ENCODE data around the gene PCDHA3. TPM values are rescaled to one million over a fixed set of nuclear protein-coding genes. Genes with fewer than 3 reads are reported as not detected.
"Not testable (repeated sequence)": the region's sequence is repeated elsewhere in the genome, so short reads cannot be mapped to it uniquely, and the experiment has no call there.

The PCDHA3 gene
- 16.3 TPM for total RNA-seq

DNA sequence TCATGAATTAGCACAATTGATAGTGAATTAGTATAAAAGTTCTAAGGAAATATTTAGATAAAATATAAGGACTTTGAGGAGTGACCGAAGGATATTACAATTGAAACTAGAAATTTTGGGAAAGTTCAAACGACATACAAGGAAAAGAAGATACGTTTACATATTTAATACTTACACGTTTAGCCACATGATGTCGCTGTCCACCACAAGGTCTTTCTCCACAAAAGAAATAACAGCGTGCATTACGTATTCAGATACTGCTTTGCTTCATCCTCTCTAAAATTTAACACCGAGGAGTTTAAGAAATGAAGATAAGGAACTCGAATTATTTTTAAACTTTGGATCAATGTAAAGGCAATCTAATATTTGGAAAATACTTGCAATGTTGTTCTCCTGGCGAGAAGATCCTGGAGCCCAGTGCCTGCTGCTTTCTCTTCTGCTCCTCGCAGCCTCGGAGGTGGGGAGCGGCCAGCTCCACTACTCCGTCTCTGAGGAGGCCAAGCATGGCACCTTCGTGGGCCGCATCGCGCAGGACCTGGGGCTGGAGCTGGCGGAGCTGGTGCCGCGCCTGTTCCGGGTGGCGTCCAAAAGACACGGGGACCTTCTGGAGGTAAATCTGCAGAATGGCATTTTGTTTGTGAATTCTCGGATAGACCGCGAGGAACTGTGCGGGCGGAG lies at the start of gene PCDHA3:
Gene PCDHA3 (plus strand): TSS at position 242 of the 678 bp plus-strand sequence.
- no peak for FAIRE-seq

DNA sequence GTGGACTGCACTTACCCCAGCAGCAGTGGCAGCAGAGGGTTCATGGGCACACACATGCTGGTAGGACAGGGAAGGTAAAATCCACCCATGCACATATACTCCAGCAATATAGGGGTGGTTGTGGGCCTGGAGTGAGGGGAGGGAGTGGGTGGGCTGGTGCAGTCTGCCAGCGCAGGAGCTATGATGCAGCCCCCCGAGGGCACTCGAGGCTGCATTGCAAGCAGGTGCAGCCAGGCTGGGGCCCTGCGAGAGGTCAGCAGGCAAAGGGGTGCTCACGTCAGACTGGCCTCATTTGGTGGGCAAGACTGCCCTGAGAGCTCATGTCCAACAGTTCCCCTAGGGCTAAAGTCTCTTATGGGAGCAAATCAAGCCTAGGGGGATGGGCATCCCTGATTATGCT lies 47.3 kb upstream of the PCDHA3 start:
- FAIRE-seq, result no peak
- DNase-seq (ENCODE audit: low spot score in 2 of 2), result no peak

More for the DNA sequence above, at the start of gene PCDHA3:
- peak in 1 of 2 donors; percentile 54 for DNase-seq (ENCODE audit: low spot score in 2 of 2)

DNA sequence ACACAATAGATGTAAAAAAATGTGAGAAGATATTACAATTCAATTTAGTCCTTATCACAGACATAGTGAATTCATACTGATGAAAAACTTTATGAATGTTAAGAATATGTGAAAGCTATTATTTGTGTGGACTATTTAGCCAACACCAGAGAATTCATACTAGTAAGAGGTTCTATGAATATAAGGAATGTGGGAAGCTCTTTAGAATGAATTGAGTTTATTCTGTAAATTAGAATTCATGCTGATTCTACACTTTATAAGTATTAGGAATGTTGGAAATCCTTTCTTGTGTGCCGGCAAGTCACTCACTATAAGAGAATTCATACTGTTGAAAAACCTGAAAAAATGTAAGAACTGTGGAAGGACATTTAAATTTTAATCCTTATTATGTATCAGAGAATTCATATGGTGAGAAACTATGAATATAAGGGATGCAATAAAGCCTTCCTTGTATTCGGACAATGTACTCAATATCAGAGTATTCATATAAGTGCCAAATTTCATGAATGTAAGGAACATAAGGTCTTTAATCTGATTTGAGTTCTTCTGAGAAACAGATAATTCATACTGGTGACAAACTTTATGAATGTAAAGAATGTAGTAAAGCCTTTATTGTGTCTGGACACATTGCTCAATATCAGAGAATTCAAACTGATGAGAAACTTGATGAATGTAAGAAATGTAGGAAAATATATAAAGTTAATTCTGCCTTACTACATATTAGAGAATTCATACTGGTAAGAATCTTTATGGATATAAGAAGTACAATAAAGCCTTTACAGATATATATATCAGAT lies 36.5 kb upstream of the PCDHA3 start:
- FAIRE-seq (no peak), DNase-seq (ENCODE audit: low spot score in 2 of 2) (no peak)

DNA sequence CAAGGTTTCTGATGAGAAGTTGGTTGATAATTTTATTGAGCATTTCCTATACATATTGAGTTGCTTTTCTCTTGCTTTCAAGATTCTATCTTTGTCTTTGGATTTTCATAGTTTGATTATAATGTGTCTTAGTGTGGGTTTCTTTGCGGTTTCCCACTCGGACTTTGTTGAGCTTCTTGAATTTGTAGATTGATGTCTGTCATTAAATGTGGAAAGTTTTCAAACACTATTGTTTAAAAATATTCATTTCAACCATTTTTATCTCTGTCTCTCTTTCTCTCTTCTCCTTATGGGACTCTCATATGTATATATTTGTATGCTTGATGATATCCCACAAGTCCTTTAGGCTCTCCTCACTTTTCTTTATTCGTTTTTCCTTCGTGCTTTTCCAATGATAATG lies 33.4 kb upstream of the PCDHA3 start:
- DNase-seq (ENCODE audit: low spot score in 2 of 2), result no peak

DNA sequence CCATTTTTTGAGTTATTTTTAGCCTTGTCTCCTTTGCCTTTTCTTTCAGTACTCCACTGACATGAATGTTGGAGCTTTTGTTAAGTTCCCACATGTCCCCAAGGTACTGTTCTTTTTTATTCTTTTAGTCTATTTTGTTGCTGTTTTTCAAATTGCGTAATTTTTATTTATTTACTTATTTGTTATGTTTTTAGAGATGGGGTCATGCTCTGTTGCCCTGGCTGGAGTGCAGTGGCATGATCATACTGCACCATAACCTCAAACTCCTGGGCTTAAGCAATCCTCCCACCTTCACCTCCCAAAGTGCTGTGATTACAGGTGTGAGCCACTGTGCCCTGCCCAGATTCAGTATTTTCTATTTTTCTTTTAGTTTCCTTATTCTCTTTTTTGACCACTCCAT lies 20.3 kb upstream of the PCDHA3 start:
- FAIRE-seq, result no peak
- DNase-seq (ENCODE audit: low spot score in 2 of 2), result no peak

More for the DNA sequence above, 33.4 kb upstream of the PCDHA3 start:
- no peak for FAIRE-seq

DNA sequence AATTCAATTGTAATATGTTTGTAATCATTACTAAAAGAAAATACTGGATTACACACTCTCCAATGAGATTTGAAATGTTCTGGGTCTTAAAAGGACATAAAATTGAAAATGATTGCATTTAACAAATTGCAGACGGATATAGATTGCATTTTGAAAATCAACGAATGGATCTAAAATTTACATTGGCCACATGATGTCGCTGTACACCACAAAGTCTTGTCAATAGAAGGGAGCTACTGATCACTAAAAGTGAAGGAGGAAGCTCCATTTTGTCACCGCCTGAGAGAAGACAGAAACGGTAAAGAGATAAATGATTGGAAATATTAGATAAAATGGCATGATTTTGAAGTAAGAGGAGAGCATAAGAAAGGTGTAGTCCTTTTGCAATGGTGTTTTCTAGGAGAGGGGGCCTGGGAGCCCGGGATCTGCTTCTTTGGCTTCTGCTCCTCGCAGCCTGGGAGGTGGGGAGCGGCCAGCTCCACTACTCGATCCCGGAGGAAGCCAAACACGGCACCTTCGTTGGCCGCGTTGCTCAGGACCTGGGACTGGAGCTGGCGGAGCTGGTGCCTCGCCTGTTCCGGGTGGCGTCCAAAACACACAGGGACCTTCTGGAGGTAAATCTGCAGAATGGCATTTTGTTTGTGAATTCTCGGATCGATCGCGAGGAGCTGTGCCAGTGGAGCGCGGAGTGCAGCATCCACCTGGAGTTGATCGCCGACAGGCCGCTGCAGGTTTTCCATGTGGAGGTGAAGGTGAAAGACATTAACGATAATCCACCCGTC lies 14.8 kb upstream of the PCDHA3 start, which contains the start of gene PCDHA1:
Gene PCDHA1 (plus strand): TSS at position 236 of the 782 bp plus-strand sequence.
- DNase-seq (ENCODE audit: low spot score in 2 of 2), result peak in 1 of 2 donors; percentile 24
- FAIRE-seq, result no peak

DNA sequence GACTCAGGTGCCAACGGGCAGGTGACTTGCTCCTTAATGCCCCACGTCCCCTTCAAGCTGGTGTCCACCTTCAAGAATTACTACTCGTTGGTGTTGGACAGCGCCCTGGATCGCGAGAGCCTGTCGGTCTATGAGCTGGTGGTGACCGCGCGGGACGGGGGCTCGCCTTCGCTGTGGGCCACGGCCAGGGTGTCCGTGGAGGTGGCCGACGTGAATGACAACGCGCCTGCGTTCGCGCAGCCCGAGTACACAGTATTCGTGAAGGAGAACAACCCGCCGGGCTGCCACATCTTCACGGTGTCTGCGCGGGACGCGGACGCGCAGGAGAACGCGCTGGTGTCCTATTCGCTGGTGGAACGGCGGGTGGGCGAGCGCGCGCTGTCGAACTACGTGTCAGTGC lies 13.4 kb upstream of the PCDHA3 start:
- not testable (repeated sequence) for FAIRE-seq

DNA sequence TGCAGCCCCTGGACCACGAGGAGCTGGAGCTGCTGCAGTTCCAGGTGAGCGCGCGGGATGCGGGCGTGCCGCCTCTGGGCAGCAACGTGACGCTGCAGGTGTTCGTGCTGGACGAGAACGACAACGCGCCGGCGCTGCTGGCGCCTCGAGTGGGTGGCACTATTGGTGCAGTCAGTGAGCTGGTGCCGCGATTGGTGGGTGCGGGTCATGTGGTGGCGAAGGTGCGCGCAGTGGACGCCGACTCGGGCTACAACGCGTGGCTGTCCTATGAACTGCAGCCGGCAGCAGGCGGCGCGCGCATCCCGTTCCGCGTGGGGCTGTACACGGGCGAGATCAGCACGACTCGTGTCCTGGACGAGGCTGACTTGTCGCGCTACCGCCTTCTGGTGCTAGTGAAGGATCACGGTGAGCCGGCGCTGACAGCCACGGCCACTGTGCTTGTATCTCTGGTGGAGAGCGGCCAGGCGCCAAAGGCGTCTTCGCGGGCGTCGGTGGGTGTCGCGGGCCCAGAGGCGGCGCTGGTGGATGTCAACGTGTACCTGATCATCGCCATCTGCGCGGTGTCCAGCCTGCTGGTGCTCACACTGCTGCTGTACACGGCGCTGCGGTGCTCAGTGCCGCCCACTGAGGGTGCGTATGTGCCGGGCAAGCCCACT lies 12.9 kb upstream of the PCDHA3 start:
- DNase-seq (ENCODE audit: low spot score in 2 of 2); FAIRE-seq: not testable (repeated sequence)

More for the DNA sequence above, 13.4 kb upstream of the PCDHA3 start:
- DNase-seq (ENCODE audit: low spot score in 2 of 2), result not testable (repeated sequence)

DNA sequence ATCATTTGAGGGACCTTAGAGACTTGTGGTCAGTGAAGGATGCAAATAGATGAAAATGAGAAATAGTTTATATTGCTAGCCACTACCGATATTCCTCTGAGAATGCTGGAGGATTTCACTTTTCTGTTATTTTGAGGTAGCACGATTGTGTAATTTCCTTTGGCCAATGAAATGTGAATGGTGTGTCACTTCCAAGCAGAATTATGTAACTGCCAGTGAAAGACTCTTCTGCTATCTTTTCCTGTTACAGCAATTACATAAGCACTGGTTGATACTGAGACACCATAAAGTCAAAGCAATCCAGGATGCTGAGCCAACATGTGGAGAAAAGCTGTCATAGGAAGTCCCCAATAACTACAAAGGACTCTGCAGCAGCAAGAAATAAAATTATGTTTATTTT lies 9.8 kb upstream of the PCDHA3 start:
- DNase-seq (ENCODE audit: low spot score in 2 of 2), result no peak
- FAIRE-seq, result no peak

DNA sequence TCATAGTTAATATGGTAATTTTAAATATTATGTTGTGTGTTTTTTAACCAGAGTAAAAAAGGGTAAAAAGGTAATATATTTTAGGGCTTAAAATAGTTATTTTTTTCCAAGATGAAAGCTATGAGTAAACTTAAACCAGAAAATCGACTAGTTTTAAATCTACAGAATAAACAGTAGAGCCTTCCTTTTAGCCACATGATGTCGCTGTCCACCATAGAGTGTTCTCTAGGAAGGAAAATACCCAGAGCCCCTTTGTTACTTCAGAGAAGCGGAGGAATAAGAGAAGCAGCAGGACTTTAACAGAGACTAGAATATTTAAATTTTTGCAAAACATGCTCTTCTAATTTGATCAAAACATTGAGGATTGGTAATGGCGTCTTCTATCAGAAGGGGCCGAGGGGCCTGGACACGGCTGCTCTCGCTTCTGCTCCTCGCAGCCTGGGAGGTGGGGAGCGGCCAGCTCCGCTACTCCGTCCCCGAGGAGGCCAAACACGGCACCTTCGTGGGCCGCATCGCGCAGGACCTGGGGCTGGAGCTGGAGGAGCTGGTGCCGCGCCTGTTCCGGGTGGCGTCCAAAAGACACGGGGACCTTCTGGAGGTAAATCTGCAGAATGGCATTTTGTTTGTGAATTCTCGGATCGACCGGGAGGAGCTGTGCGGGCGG lies 6.1 kb upstream of the PCDHA3 start, which contains the start of gene PCDHA2:
Gene PCDHA2 (plus strand): TSS at position 258 of the 664 bp plus-strand sequence.
- peak in 1 of 2 donors; percentile 53 for DNase-seq (ENCODE audit: low spot score in 2 of 2)

DNA sequence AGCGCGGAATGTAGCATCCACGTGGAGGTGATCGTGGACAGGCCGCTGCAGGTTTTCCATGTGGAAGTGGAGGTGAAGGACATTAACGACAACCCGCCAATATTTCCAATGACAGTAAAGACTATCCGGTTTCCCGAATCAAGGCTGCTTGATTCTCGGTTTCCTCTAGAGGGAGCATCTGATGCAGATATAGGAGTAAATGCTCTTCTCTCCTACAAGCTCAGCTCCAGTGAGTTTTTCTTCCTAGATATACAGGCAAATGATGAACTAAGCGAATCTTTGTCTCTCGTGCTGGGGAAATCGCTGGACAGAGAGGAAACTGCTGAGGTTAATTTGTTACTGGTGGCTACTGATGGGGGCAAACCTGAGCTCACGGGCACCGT lies 5.6 kb upstream of the PCDHA3 start:
- DNase-seq (ENCODE audit: low spot score in 2 of 2) (peak in 1 of 2 donors; percentile 47), FAIRE-seq (no peak)

More for the DNA sequence above, 6.1 kb upstream of the PCDHA3 start, which contains the start of gene PCDHA2:
- FAIRE-seq, result peak; percentile 28

DNA sequence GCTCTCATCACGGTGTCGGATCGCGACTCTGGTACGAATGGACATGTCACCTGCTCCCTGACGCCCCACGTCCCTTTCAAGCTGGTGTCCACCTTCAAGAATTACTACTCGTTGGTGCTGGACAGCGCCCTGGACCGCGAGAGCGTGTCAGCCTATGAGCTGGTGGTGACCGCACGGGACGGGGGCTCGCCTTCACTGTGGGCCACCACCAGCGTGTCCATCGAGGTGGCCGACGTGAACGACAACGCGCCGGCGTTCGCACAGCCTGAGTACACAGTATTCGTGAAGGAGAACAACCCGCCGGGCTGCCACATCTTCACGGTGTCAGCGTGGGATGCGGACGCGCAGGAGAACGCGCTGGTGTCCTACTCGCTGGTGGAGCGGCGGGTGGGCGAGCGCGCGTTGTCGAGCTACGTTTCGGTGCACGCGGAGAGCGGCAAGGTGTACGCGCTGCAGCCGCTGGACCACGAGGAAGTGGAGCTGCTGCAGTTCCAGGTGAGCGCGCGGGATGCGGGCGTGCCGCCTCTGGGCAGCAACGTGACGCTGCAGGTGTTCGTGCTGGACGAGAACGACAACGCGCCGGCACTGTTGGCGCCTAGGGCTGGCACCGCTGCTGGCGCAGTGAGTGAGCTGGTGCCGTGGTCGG lies 4.7 kb upstream of the PCDHA3 start:
- FAIRE-seq, result not testable (repeated sequence)

DNA sequence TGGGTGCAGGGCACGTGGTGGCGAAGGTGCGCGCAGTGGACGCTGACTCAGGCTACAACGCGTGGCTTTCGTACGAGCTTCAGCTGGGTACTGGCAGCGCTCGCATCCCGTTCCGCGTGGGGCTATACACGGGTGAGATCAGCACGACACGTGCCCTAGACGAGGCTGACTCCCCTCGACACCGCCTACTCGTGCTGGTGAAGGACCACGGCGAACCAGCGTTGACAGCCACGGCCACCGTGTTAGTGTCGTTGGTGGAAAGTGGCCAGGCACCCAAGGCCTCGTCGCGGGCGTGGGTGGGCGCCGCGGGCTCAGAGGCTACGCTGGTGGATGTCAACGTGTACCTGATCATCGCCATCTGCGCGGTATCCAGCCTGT lies 4.2 kb upstream of the PCDHA3 start:
- no peak for DNase-seq (ENCODE audit: low spot score in 2 of 2)
- FAIRE-seq, result no peak

More for the DNA sequence above, 4.7 kb upstream of the PCDHA3 start:
- not testable (repeated sequence) for DNase-seq (ENCODE audit: low spot score in 2 of 2)

DNA sequence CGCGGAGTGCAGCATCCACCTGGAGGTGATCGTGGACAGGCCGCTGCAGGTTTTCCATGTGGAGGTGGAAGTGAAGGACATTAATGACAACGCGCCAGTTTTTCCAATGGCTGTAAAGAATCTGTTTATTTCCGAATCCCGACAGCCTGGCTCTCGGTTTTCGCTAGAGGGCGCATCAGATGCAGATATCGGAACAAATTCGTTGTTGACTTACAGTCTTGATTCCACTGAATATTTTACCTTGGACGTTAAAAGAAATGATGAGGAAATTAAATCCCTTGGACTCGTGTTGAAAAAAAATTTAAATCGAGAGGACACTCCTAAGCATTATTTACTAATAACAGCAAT lies 611 bp downstream of the PCDHA3 start:
- DNase-seq (ENCODE audit: low spot score in 2 of 2) (peak in 1 of 2 donors; percentile 59), FAIRE-seq (no peak)

DNA sequence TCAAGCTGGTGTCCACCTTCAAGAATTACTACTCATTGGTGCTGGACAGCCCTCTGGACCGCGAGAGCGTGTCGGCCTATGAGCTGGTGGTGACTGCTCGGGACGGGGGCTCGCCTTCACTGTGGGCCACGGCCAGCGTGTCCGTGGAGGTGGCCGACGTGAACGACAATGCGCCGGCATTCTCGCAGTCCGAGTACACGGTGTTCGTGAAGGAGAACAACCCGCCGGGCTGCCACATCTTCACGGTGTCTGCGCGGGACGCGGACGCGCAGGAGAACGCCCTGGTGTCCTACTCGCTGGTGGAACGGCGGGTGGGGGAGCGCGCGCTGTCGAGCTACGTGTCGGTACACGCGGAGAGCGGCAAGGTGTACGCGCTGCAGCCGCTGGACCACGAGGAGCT lies 1.5 kb downstream of the PCDHA3 start:
- DNase-seq (ENCODE audit: low spot score in 2 of 2); FAIRE-seq: not testable (repeated sequence)

DNA sequence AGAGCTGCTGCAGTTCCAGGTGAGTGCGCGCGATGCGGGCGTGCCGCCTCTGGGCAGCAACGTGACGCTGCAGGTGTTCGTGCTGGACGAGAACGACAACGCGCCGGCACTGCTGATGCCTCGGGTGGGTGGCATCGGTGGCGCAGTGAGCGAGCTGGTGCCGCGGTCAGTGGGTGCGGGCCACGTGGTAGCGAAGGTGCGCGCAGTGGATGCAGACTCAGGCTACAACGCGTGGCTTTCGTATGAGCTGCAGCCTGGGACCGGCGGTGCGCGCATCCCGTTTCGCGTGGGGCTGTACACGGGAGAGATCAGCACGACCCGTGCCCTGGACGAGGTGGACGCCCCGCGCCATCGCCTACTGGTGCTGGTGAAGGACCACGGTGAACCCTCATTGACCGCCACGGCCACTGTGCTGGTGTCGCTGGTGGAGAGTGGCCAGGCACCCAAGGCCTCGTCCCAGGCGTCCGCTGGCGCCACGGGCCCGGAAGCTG lies 2.0 kb downstream of the PCDHA3 start:
- DNase-seq (ENCODE audit: low spot score in 2 of 2) (no peak), FAIRE-seq (no peak)

DNA sequence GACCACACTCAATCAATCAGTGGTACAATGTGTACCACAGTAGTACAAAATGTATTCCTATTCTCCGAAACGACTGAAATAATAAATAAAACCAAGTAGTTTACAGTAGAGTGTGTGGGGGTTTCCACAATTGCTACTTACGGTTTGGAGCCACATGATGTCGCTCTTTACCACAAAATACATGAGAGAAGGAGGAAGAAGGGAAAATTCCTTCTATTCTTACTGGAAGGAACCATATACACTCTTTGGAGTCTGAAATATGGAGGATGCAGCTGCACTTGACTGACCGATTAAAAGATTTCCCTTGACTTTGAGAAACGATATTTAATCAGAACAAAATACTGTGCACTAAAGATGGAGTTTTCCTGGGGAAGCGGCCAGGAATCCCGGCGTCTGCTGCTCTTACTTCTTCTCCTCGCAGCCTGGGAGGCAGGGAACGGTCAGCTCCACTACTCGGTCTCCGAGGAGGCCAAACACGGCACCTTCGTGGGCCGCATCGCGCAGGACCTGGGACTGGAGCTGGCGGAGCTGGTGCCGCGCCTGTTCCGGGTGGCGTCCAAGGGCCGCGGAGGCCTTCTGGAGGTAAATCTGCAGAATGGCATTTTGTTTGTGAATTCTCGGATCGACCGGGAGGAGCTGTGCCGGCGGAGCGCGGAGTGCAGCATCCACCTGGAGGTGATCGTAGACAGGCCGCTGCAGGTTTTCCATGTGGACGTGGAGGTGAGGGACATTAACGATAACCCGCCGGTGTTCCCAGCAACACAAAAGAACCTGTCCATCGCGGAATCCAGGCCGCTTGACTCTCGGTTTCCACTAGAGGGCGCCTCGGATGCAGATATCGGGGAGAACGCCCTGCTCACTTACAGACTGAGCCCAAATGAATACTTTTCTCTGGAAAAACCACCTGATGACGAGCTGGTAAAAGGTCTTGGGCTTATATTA lies 6.2 kb downstream of the PCDHA3 start, which contains the start of gene PCDHA4:
Gene PCDHA4 (plus strand): TSS at position 235 of the 942 bp plus-strand sequence.
- DNase-seq (ENCODE audit: low spot score in 2 of 2), result no peak
- no peak for FAIRE-seq

Measured in frontal cortex (tissue), 4 donors.